GM18861 (cell line): ENCODE measurements around the gene PRPF38A.
"Not testable (repeated sequence)": the region's sequence is repeated elsewhere in the genome, so short reads cannot be mapped to it uniquely, and the experiment has no call there.

ENCODE experiments used
- ATAC-seq: cut with Tn5 transposase; IDR thresholded peaks from one replicate; pipeline ENCODE4 v1.9.1; 2021; ENCODE audit not compliant: unreplicated experiment

Gene PRPF38A

DNA sequence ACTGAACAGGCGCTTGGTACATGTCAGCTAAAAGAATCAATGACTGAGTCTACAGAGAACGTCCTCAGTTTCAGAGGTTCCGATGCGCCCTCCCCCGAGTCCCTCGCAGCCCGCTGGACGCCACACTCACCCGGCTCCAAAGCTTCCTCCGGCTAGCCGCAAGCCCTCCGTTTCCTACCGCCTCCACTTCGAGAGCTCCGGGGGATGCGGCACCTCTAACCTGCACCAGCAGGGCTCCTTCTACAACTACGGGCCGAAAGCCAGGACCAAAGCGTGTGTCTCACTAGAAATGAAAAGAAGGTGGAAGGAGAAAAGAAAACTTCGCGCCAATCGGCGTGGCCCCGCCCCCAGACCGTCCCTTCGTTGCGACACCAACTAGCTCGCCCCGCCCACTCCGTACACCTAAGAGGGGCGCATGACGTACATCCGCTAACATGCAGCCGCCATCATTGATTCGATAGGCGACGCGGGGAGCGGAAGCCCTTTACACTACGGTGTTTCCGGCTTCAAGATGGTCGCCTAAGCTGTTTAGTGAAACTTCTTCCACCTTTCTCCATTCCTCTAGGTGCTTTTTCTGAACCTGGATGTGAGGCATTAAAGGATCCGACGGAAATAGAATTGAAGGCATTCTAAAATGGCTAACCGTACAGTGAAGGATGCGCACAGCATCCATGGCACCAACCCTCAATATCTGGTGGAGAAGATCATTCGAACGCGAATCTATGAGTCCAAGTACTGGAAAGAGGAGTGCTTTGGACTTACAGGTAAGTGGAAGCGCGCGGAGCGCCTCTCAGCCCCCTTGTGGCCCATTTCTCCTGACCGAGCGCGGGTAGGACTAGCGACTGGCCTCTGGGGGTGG lies at the start of gene PRPF38A, which contains the start of gene ORC1:
Gene PRPF38A, plus strand, starts transcription at position 487 of the 859 bp plus-strand sequence. Its CDS starts 148 bp downstream, at position 635.
Gene ORC1, minus strand, starts transcription at position 308 of the 859 bp plus-strand sequence. CDS start 2,200 bp downstream, outside the sequence.
- ATAC-seq = peak; percentile 81

DNA sequence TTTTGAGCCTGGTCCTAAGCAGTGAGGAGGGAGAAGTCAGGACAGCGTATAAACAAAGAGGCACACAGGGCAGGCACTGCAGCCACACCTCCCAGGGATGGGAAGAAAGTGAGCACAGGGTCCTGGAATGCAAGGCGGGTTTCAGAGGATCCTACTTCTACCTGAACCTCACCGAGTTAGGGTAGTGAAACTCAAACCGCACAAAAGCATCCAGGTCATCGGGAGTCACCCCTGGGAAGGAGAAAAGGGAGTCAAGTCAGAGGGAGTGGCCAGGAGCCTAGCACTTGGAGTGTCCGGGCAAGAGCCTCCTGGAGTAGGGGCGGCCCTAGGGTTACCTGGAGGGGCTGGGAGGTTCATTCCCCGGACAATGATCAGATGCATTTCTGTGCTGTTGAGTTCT lies 49.0 kb upstream of the PRPF38A start:
- ATAC-seq = no peak

- ATAC-seq = no peak
Measured at GRCh38 chr1:52355847-52356505, 48.4 kb upstream of the PRPF38A start.

- no peak for ATAC-seq
Measured at GRCh38 chr1:52356818-52357355, 47.5 kb upstream of the PRPF38A start.

DNA sequence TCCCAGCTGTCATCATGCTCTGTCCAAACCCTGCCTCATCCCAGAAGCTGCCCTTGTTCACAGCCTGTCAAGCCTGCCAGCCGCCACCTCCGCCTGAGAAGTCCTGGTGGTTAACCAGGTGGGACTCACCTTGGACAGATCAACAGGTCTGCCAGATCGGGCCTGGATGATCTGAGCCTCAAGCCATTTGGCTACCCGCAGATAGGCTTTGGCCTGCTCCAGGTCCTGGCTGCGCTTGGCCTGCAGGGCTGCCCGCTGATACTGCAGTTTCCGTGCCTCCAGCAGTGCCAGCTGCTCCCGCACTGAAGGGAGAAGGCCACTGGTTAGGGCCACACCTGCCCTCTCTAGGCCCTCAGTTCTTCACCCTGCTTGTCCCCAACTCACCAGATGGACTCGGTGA lies 47.0 kb upstream of the PRPF38A start:
- no peak for ATAC-seq

DNA sequence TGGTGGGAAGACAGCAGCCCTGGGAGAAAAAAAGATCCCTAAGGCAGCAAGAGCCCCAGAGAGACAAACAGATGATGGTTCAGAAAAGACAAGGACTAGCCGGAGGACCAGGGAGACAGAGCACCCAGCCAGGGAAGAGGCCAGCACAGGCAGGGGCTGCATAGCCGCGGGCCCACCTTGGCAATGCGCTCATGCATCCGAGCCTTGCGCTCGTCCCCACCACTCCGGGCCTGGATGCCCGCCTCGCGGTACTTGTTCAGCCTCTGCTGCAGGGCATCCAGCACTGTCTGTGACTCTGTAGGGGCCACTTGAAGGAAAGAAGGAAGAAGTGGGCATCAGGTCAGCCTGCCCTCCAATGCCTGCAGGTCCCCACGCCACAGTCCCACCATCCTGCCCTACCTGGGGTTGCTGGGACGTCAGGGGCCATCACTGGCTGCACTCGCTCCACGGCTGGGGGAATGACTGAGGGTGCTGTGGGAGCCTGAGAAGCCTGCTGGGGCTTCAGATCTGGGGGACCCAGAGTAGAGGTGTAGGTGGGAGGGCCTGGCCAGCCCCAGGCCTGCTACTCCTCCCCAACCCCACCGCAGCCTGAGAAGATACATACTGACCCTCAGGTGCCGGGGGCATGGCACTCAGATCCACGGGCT lies 45.4 kb upstream of the PRPF38A start:
- no peak for ATAC-seq

GRCh38 chr1:52359676-52360594 lies 44.5 kb upstream of the PRPF38A start:
- ATAC-seq = no peak

- ATAC-seq = no peak
Measured at GRCh38 chr1:52360595-52360968, 43.8 kb upstream of the PRPF38A start.

- ATAC-seq = no peak
Measured at GRCh38 chr1:52364235-52364839, 40.1 kb upstream of the PRPF38A start.

GRCh38 chr1:52365071-52365745 lies 39.2 kb upstream of the PRPF38A start:
- no peak for ATAC-seq

DNA sequence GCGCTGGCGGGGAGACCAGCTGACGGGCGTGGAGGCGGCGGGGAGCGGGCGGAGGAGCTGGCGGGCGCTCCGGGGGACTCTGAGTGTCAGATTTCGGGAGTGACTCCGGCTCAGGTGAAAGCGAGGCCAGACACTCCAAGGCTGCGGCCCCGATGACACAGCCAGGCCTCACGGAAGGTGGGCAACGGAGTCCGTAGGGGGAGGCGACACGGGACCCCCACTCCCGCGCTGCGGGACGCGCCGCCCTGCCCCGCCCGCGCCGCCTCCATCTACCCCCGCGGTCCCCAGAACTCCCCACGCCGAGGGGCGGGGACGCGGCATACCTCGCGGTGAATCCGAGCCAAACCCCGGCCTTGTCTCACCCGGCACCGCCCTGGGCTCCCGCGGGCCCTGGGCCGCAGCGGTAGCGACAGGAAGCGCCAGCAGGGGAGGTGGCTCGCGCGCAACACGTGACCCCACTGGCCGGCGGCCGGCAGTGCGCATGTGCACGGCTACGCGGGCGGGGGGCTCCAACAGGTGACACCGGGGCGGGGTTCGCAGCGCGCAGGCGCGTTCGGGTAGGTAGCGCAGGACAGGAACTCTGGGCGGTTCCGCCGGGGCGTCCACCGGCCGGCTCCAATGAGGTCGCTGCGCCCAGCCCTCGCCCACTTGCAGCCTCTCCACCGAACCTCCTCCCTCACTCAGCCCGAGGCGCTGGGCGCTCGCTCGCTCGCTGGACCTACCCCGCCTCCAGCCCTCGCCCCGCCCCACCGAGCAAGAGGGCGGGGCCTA lies 38.5 kb upstream of the PRPF38A start, which contains the start of gene CC2D1B:
Gene CC2D1B, minus strand, starts transcription at position 460 of the 771 bp plus-strand sequence. CDS start 1,585 bp downstream, outside the sequence.
- peak; percentile 85 for ATAC-seq

DNA sequence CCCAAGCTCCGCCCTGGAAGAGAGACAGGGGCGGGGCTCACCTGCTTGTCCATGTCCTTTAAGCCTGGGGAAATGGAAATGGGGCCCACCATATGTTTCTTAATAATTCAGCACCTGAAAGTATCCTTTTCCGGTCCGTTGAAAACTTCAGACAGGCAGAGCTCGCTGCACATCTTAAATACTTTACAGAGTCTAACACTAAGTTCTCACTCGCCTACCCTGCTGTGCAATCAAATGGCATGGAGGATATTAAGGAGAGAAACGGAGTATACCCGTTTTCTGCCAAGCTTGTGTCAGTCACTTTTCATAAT lies 37.9 kb upstream of the PRPF38A start:
- no peak for ATAC-seq

- ATAC-seq = no peak
Measured at GRCh38 chr1:52367272-52367671, 37.1 kb upstream of the PRPF38A start.

DNA sequence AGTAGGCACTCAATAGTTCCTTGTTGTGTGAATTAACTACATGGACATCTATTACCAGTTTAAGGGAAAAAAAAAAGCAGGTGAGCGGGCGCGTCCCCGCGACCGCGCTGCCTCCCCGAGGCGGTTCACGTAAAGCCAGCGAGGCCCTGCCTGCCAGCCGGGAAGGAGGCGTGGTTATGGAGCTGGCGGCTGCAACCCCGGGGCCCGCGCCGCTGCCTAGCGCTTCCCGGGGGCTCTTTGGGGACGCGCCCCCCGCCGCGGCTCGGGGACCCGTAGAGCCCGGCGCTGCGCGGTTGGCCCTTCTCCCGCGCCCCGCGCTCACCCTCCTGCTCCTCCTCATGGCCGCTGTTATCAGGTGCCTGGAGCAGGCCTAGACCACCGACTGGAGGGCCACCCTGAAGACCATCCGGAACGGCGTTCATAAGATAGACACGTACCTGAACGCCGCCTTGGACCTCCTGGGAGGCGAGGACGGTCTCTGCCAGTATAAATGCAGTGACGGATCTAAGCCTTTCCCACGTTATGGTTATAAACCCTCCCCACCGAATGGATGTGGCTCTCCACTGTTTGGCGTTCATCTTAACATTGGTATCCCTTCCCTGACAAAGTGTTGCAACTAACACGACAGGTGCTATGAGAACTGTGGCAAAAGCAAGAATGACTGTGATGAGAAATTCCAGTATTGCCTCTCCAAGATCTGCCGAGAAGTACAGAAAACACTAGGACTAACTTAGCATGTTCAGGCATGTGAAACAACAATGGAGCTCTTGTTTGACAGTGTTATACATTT lies 35.8 kb upstream of the PRPF38A start:
- ATAC-seq = no peak

DNA sequence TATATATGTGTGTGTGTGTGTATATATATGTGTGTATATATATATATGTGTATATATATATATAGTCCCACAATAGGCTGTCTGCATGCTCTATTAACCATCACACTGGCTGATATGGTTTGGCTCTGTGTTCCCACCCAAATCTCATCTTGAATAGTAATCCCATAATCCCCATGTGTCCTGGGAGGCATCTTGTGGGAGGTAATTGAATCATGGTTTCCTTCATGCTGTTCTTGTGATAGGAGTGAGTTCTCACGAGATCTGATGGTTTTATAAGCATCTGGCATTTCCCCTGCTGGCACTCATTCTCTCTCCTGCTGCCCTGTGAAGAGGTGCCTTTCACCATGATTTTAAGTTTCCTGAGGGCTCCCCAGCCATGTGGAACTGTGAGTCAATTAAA lies 34.6 kb upstream of the PRPF38A start:
- ATAC-seq = not testable (repeated sequence)

GRCh38 chr1:52385376-52385775 lies 19.0 kb upstream of the PRPF38A start:
- no peak for ATAC-seq

GRCh38 chr1:52386458-52386857 lies 17.9 kb upstream of the PRPF38A start:
- no peak for ATAC-seq

- no peak for ATAC-seq
Measured at GRCh38 chr1:52393174-52393573, 11.2 kb upstream of the PRPF38A start.
